HG03571 (cell line): Measurements from ENCODE around the gene NT5DC3.

ENCODE experiments used
- ATAC-seq: cut with Tn5 transposase; IDR thresholded peaks from one replicate; pipeline ENCODE4 v1.9.1; 2021; ENCODE audit not compliant: unreplicated experiment

Gene NT5DC3

GRCh38 chr12:103785243-103786031 lies 55.6 kb downstream of the NT5DC3 start:
- no peak for ATAC-seq

GRCh38 chr12:103783744-103784664 lies 57.0 kb downstream of the NT5DC3 start:
- ATAC-seq = no peak

GRCh38 chr12:103782399-103782798 lies 58.6 kb downstream of the NT5DC3 start:
- no peak for ATAC-seq

GRCh38 chr12:103780992-103781391 lies 60.0 kb downstream of the NT5DC3 start:
- ATAC-seq = no peak

GRCh38 chr12:103780093-103780440 lies 61.0 kb downstream of the NT5DC3 start:
- no peak for ATAC-seq

GRCh38 chr12:103779410-103780092 lies 61.5 kb downstream of the NT5DC3 start:
- no peak for ATAC-seq

GRCh38 chr12:103778781-103779180 lies 62.3 kb downstream of the NT5DC3 start:
- ATAC-seq = no peak

- no peak for ATAC-seq
Observed at GRCh38 chr12:103774977-103775560, 66.0 kb downstream of the NT5DC3 start.

- ATAC-seq = no peak
Observed at GRCh38 chr12:103773109-103773910, 67.7 kb downstream of the NT5DC3 start.

- ATAC-seq = no peak
Observed at GRCh38 chr12:103772367-103773108, 68.5 kb downstream of the NT5DC3 start.

GRCh38 chr12:103771466-103771865 lies 69.6 kb downstream of the NT5DC3 start:
- ATAC-seq = no peak

- ATAC-seq = no peak
Observed at GRCh38 chr12:103769240-103769945, 71.6 kb downstream of the NT5DC3 start.

GRCh38 chr12:103768467-103769123 lies 72.4 kb downstream of the NT5DC3 start:
- no peak for ATAC-seq

GRCh38 chr12:103766028-103766427 lies 75.0 kb downstream of the NT5DC3 start:
- no peak for ATAC-seq

GRCh38 chr12:103765322-103765721 lies 75.7 kb downstream of the NT5DC3 start:
- ATAC-seq = no peak

GRCh38 chr12:103762473-103762872 lies 78.6 kb downstream of the NT5DC3 start:
- ATAC-seq = no peak

GRCh38 chr12:103758310-103759089 lies 82.5 kb downstream of the NT5DC3 start:
- ATAC-seq = no peak

- ATAC-seq = no peak
Observed at GRCh38 chr12:103757248-103757647, 83.8 kb downstream of the NT5DC3 start.
